BLaER1 treated with 17β-estradiol and CSF1 and Interleukin-3, amounts not matched to agents 10 nM and 100 nM (cell line): Measurements from ENCODE around the gene KDF1.
A peak's percentile ranks its signal among the peaks of the same experiment; 100 is the strongest.
"Not testable (repeated sequence)": the region's sequence is repeated elsewhere in the genome, so short reads cannot be mapped to it uniquely, and the experiment has no call there.

ENCODE experiments used
- H3K27ac ChIP-seq, 11 experiments: shearing (Covaris generic); formaldehyde crosslinking; 2 replicates each; pipeline ENCODE4 v1.8.1; 2022
- H3K27me3 ChIP-seq, 11 experiments: shearing (Covaris generic); formaldehyde crosslinking; 2 replicates each; pipeline ENCODE4 v1.8.1; 2022
- H3K36me3 ChIP-seq, 11 experiments: shearing (Covaris generic); formaldehyde crosslinking; 2 replicates each; pipeline ENCODE4 v1.8.1; 2022
- H3K4me1 ChIP-seq, 10 experiments: shearing (Covaris generic); formaldehyde crosslinking; 2 replicates each; pipeline ENCODE4 v1.8.1; 2022
- H3K4me2 ChIP-seq, 11 experiments: shearing (Covaris generic); formaldehyde crosslinking; 2 replicates each; pipeline ENCODE4 v1.8.1; 2022
- H3K4me3 ChIP-seq, 10 experiments: shearing (Covaris generic); formaldehyde crosslinking; 2 replicates each; pipeline ENCODE4 v1.8.1; 2022
- H3K9ac ChIP-seq, 11 experiments: shearing (Covaris generic); formaldehyde crosslinking; 2 replicates each; pipeline ENCODE4 v1.8.1; 2022
- H3K9me3 ChIP-seq, 11 experiments: shearing (Covaris generic); formaldehyde crosslinking; replicated peaks in 1 of 11; 2 replicates each; pipeline ENCODE4 v1.8.1; 2022
- H4K20me1 ChIP-seq, 11 experiments: shearing (Covaris generic); formaldehyde crosslinking; 2 replicates each; pipeline ENCODE4 v1.8.1; 2022
- Cebpa-rat ChIP-seq, 11 experiments: shearing (Covaris generic); IDR thresholded peaks; 2 replicates each; pipeline ENCODE4 v1.8.1; 2022

Gene KDF1

DNA sequence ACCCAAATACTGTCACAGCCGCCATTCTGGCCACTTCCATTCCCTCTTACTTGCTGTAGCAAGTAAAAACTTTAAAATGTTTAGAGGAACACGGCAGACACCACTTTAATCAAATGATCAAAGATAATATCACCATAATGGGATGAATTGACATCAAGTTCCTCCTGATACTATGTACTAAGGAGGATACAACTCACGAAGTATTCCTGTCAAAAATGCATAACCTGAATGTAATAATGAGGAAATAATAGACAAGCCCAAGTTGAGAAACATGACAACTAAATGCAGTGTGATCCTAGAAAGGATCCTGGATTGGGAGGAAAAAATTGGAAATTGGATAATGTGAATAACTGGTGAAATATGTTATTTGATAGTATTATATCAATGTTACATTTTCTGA, 3.9 kb downstream of the KDF1 start:
- H3K9me3 ChIP-seq, result peaks cover 0 to 18% (median 12%) of the 10 kb centered on the region in 11 experiments; a peak in 15 of 22 replicates
- H3K27ac ChIP-seq, result no peak overlapping the region
- H3K9ac ChIP-seq, result no peak overlapping the region
- H4K20me1 ChIP-seq, result no peaks in the 10 kb centered on the region; a peak in 1 of 22 replicates
- H3K4me1 ChIP-seq, result peaks cover 7 to 18% (median 16%) of the 10 kb centered on the region in 10 experiments; a peak in 18 of 20 replicates
- H3K36me3 ChIP-seq, result peaks cover 0 to 4% (median 0%) of the 10 kb centered on the region in 11 experiments; a peak in 1 of 22 replicates
- H3K4me2 ChIP-seq, result no peak overlapping the region
- no peak overlapping the region for H3K4me3 ChIP-seq
- H3K27me3 ChIP-seq, result peaks cover 32 to 40% (median 36%) of the 10 kb centered on the region in 11 experiments
- no peak for TF ChIP-seq Cebpa-rat (IDR thresholded peaks at IDR 0.05)

DNA sequence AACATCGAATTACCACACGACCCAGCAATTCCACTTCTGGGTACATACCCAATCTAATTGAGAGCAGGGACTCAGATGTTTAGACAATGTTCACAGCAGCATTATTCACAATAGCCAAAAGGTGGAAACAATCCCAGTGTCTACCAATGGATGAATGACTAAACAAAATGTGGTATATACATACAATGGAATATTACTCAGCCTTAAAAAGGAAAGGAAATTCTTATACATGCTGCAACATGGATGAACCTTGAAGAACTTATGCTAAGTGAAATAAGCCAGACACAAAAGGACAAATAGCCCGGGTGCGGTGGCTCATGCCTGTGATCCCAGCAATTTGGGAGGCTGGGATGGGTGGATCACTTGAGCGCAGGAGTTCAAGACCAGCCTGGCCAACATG, 6.9 kb downstream of the KDF1 start:
- H3K4me2 ChIP-seq, result no peak overlapping the region
- H3K27ac ChIP-seq, result no peak overlapping the region
- TF ChIP-seq Cebpa-rat (IDR thresholded peaks at IDR 0.05), result no peak
- peaks cover 4 to 10% (median 7%) of the 10 kb centered on the region in 11 experiments for H3K27me3 ChIP-seq
- H3K36me3 ChIP-seq, result peaks cover 0 to 5% (median 2%) of the 10 kb centered on the region in 11 experiments; a peak in 9 of 22 replicates
- H4K20me1 ChIP-seq, result no peaks in the 10 kb centered on the region; a peak in 1 of 22 replicates
- H3K4me3 ChIP-seq, result no peak overlapping the region
- H3K9ac ChIP-seq, result no peak overlapping the region
- peaks cover 0 to 18% (median 12%) of the 10 kb centered on the region in 11 experiments; a peak in 15 of 22 replicates for H3K9me3 ChIP-seq
- H3K4me1 ChIP-seq, result peaks cover 16 to 23% (median 20%) of the 10 kb centered on the region in 10 experiments

DNA sequence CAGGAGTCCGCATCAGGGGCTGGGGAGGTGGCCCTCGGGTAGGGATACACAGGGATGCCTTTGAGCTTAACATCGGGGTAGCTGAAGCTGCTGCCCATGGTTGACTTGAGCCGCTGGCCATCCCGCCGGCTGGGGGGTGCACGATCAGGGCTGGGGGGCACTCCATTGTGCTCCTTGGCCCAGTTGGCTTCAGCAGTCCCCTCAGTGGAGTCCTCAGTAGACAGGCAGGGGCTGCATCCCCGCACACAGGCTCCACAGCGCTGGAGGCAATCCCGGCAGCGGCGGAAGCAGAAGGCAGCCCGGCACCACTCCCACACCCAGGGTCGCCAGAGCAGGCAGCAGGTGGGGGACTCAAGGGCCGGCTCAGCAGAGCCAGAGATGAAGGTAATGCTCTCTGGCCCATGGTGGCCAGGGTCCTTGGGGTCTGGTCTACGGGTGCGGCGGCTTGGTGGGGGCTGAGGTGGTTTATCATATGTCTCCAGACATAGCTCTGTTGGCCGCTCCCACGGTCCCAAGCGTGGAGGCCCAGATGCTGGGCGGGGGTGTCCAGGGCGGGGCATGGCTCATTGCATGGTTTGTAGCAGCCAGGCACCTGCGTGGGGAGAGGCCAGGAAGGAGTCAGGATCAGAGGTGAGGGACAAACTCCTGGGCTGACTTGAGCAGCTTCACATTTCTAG, 8.3 kb downstream of the KDF1 start:
- H3K4me1 ChIP-seq, result peaks cover 16 to 23% (median 20%) of the 10 kb centered on the region in 10 experiments
- H3K4me2 ChIP-seq, result no peak overlapping the region
- no peak overlapping the region for H3K4me3 ChIP-seq
- H3K9ac ChIP-seq, result no peak overlapping the region
- peaks cover 0 to 2% (median 0%) of the 10 kb centered on the region in 11 experiments; a peak in 2 of 22 replicates for H4K20me1 ChIP-seq
- H3K36me3 ChIP-seq, result peaks cover 4 to 19% (median 14%) of the 10 kb centered on the region in 11 experiments; a peak in 20 of 22 replicates
- no peak for TF ChIP-seq Cebpa-rat (IDR thresholded peaks at IDR 0.05)
- peaks cover 0 to under 1% (median 0%) of the 10 kb centered on the region in 11 experiments; a peak in 2 of 22 replicates for H3K27me3 ChIP-seq
- peaks cover 0 to 17% (median 12%) of the 10 kb centered on the region in 11 experiments; a peak in 15 of 22 replicates for H3K9me3 ChIP-seq
- no peak overlapping the region for H3K27ac ChIP-seq

DNA sequence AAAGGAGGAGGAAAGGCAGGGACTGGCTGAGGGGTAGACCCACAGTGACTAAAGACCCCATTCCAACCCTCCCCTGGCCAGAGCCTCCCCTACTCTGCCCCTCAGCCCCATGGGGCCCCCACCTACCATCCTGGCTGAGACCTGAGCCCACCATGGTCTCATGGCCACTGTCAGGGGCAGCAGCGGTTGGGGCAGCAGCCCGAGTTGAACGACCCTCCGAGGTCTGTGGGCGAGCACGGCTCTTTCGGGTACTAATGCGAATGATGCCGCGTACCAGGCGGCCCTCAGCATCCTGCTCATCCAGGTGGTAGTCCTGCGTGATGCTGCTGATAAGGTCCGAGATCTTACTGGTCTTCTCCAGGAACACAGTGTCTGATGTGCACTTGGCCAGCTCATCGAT, 9.1 kb downstream of the KDF1 start:
- H3K4me1 ChIP-seq, result peaks cover 16 to 23% (median 20%) of the 10 kb centered on the region in 10 experiments
- H3K9me3 ChIP-seq, result peaks cover 0 to 14% (median 8%) of the 10 kb centered on the region in 11 experiments; a peak in 15 of 22 replicates
- H4K20me1 ChIP-seq, result peaks cover 0 to 8% (median 0%) of the 10 kb centered on the region in 11 experiments; a peak in 2 of 22 replicates
- H3K4me3 ChIP-seq, result no peak overlapping the region
- H3K9ac ChIP-seq, result 0 out of 22 replicates have a peak overlapping the region, but pooled peaks of 1 of the 11 experiments have one; percentile 15
- no peak for TF ChIP-seq Cebpa-rat (IDR thresholded peaks at IDR 0.05)
- H3K4me2 ChIP-seq, result peak overlapping the region in 4 of 11 experiments; percentile 11 to 60 (median 51); a peak in 6 of 22 replicates
- H3K27me3 ChIP-seq, result no peaks in the 10 kb centered on the region
- H3K27ac ChIP-seq, result peak overlapping the region in 3 of 11 experiments; percentile 9 to 37 (median 27); a peak in 2 of 22 replicates
- H3K36me3 ChIP-seq, result peaks cover 11 to 26% (median 22%) of the 10 kb centered on the region in 11 experiments

DNA sequence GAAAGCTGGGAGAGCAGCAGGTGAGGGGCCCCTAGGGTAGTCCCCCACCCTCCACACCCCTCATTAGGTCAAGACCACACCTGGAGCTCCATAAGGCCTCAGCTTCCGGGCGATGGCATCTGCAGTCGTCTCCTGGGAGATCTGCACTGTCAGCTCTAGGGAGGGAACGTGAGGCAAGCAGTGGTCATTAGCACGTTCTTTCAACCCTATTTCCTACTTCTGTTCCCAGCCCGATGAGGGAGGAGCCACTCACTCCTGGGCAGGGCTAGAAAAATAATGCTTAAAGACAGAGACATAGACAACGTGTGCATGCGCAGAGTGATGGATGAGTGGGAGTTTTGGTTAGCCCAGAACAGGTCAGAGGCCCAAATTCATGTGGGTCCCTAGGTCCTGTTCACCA, 9.7 kb downstream of the KDF1 start:
- Histone ChIP-seq H3K27me3 (no peaks in the 10 kb centered on the region), H3K36me3 (peaks cover 17 to 32% (median 28%) of the 10 kb centered on the region in 11 experiments), H3K4me1 (peaks cover 16 to 23% (median 20%) of the 10 kb centered on the region in 10 experiments), H4K20me1 (peaks cover 0 to 8% (median 0%) of the 10 kb centered on the region in 11 experiments; a peak in 4 of 22 replicates), H3K4me3 (no peak overlapping the region), H3K9me3 (peaks cover 0 to 8% (median 2%) of the 10 kb centered on the region in 11 experiments; a peak in 8 of 22 replicates), H3K9ac (0 out of 22 replicates have a peak overlapping the region, but pooled peaks of 1 of the 11 experiments have one; percentile 15), H3K27ac (peak overlapping the region in 4 of 11 experiments; percentile 9 to 37 (median 22); a peak in 5 of 22 replicates), H3K4me2 (peak overlapping the region; percentile 11 to 63 (median 53))
- TF ChIP-seq Cebpa-rat (IDR thresholded peaks at IDR 0.05), result no peak

DNA sequence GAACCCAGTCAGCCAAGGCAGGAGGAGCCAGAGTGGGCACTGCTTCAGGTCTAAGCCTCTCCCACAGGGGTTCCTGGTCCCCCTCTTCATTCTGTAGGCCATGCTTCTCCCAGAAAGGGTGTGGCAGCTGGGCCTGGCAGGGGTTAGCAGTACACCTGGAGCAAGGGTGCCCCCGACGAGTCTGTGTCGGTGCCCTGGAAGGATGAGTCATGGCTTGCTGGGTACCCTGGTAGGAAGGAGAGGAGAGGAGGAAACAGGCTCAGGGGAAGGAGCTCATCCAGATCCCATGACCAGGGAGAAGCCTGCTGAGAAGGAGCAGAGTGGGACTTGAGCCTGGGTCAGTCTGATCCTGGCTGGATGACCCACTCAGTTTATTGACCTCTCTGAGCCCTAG, 10.3 kb downstream of the KDF1 start:
- H3K4me3 ChIP-seq, result no peak overlapping the region
- no peak for TF ChIP-seq Cebpa-rat (IDR thresholded peaks at IDR 0.05)
- H3K4me2 ChIP-seq, result peak overlapping the region; percentile 11 to 63 (median 53); a peak in 21 of 22 replicates
- peaks cover 0 to 10% (median 0%) of the 10 kb centered on the region in 11 experiments; a peak in 4 of 22 replicates for H4K20me1 ChIP-seq
- peaks cover 16 to 23% (median 20%) of the 10 kb centered on the region in 10 experiments for H3K4me1 ChIP-seq
- peak overlapping the region in 4 of 11 experiments; percentile 4 to 37 (median 20); a peak in 3 of 22 replicates for H3K27ac ChIP-seq
- 0 out of 22 replicates have a peak, but pooled peaks cover 0 to 5% (median 0%) of the 10 kb centered on the region in 11 experiments for H3K9me3 ChIP-seq
- H3K36me3 ChIP-seq, result peaks cover 24 to 39% (median 35%) of the 10 kb centered on the region in 11 experiments
- no peak overlapping the region for H3K9ac ChIP-seq
- no peaks in the 10 kb centered on the region for H3K27me3 ChIP-seq

DNA sequence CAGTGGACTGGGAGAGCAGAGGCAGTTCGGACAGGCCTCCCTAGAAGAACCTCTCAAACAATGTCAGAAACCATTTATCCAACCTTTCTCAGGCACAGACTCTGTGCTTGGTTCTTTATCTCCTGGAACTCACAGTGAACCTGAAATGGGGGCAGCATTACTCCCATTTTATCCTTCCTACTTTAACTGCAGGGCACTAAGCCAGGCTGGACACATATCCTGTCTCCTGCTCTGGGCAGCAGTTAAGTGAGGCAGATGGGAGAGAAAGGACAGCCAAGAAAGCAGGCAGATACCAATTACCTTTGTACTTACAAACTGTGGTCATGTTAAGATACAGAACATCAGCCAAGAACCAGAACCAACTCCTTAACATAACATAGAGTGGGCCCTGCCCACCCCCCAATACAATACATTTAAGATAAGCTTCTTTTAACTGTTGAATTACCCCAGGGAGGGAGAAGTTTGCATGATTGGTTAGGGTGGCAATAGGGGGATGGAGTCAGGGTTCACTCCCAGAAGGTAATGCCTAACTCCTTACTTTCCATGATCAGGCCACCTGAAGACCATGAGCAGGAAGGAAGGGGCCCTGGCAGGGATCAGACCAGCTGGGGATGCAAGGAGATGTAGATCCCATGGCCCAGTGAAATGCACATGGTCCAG, 10.9 kb downstream of the KDF1 start:
- TF ChIP-seq Cebpa-rat (IDR thresholded peaks at IDR 0.05), result no peak
- 0 out of 22 replicates have a peak, but pooled peaks cover 0 to 5% (median 0%) of the 10 kb centered on the region in 11 experiments for H3K9me3 ChIP-seq
- H4K20me1 ChIP-seq, result peaks cover 0 to 10% (median 0%) of the 10 kb centered on the region in 11 experiments; a peak in 4 of 22 replicates
- H3K27ac ChIP-seq, result 0 out of 22 replicates have a peak overlapping the region, but pooled peaks of 2 of the 11 experiments have one; percentile 4 to 37
- no peak overlapping the region for H3K4me3 ChIP-seq
- H3K4me1 ChIP-seq, result peaks cover 16 to 23% (median 20%) of the 10 kb centered on the region in 10 experiments
- H3K4me2 ChIP-seq, result peak overlapping the region; percentile 11 to 63 (median 53); a peak in 17 of 22 replicates
- no peak overlapping the region for H3K9ac ChIP-seq
- H3K27me3 ChIP-seq, result no peaks in the 10 kb centered on the region
- peaks cover 29 to 44% (median 40%) of the 10 kb centered on the region in 11 experiments for H3K36me3 ChIP-seq

DNA sequence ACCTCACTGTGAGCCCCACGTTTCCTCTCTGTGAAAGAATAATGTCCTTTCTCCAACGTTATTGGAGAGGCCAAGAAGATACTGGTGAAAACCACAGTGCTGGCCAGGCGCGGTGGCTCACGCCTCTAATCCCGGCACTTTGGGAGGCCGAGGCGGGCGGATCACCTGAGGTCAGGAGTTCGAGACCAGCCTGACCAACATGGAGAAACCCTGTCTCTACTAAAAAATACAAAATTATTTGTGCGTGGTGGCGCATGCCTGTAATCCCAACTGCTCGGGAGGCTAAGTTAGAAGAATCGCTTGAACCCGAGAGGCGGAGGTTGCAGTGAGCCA, 11.6 kb downstream of the KDF1 start:
- H3K27me3 ChIP-seq, H3K9ac ChIP-seq, H3K9me3 ChIP-seq, H3K4me3 ChIP-seq, H3K4me2 ChIP-seq, H3K27ac ChIP-seq: not testable (repeated sequence)
- Histone ChIP-seq H3K4me1 (peaks cover 16 to 23% (median 20%) of the 10 kb centered on the region in 10 experiments), H3K36me3 (peaks cover 36 to 51% (median 47%) of the 10 kb centered on the region in 11 experiments), H4K20me1 (peaks cover 0 to 11% (median 0%) of the 10 kb centered on the region in 11 experiments; a peak in 6 of 22 replicates)
